Endodermal cell (in vitro differentiated cells): Measurements from ENCODE around the gene RASGRF2. TPM values are rescaled to one million over a fixed set of nuclear protein-coding genes. Genes with fewer than 3 reads are reported as not detected.

Experiments
- DNase-seq: peaks from one replicate; pipeline ENCODE4 v3.0.0-alpha.2; 2017
- H3K27ac ChIP-seq: 2 replicates; pipeline ENCODE4 v1.5.1; 2013; ENCODE audit warnings: mild to moderate bottlenecking, low read depth, low read length, moderate library complexity
- H3K27me3 ChIP-seq: 2 replicates; pipeline ENCODE4 v1.6.1; 2013; ENCODE audit warnings: mild to moderate bottlenecking, low read length, moderate library complexity; ENCODE audit not compliant: insufficient read depth, control insufficient read depth, poor library complexity, severe bottlenecking
- H3K36me3 ChIP-seq: 2 replicates; pipeline ENCODE4 v1.7.0; 2013; ENCODE audit warnings: mild to moderate bottlenecking, low read length, moderate library complexity; ENCODE audit not compliant: control insufficient read depth, insufficient read depth
- H3K4me1 ChIP-seq: one replicate; pipeline ENCODE4 v1.7.0; 2013; ENCODE audit warnings: low read length; ENCODE audit not compliant: control insufficient read depth, insufficient read depth
- H3K4me3 ChIP-seq: 2 replicates; pipeline ENCODE4 v1.5.1; 2013; ENCODE audit warnings: mild to moderate bottlenecking, low read length, moderate library complexity
- H3K9ac ChIP-seq: 2 replicates; pipeline ENCODE4 v1.6.1; 2013; ENCODE audit warnings: mild to moderate bottlenecking, low read length, moderate library complexity; ENCODE audit not compliant: poor library complexity, severe bottlenecking; ENCODE audit errors: extremely low read depth
- H3K9me3 ChIP-seq: 2 replicates; pipeline ENCODE4 v1.6.1; 2013; ENCODE audit warnings: mild to moderate bottlenecking, low read length, moderate library complexity; ENCODE audit not compliant: control insufficient read depth
- H3K27ac Mint-ChIP-seq: 2 replicates; pipeline ENCODE4 v1.8.0; 2020; ENCODE audit warnings: mixed read lengths
- H3K27me3 Mint-ChIP-seq: 2 replicates; pipeline ENCODE4 v1.8.0; 2021; ENCODE audit warnings: mild to moderate bottlenecking, mixed read lengths; ENCODE audit not compliant: insufficient read depth
- H3K36me3 Mint-ChIP-seq: 2 replicates; pipeline ENCODE4 v1.8.0; 2020; ENCODE audit warnings: low read depth, mixed read lengths
- H3K4me1 Mint-ChIP-seq: 2 replicates; pipeline ENCODE4 v1.8.0; 2020; ENCODE audit warnings: mixed read lengths
- H3K4me3 Mint-ChIP-seq: 2 replicates; pipeline ENCODE4 v1.8.0; 2020; ENCODE audit warnings: mild to moderate bottlenecking, moderate library complexity, mixed read lengths
- H3K9me3 Mint-ChIP-seq: 2 replicates; pipeline ENCODE4 v1.8.0; 2020; ENCODE audit warnings: mild to moderate bottlenecking, mixed read lengths
- WGBS, 2 experiments: methylation state at CpG; one replicate each; pipeline versions ENCODE4 v1.1.5 to v1.1.7; 2013; ENCODE audit warnings: missing lambda C conversion rate in 2 of 2, mixed read lengths in 1 of 2; ENCODE audit not compliant: insufficient coverage in 1 of 2, insufficient read length in 1 of 2; 5-methylcytosine and 5-hydroxymethylcytosine counted together
- total RNA-seq, 2 donors: library from RNA; stranded (reverse); fragmentation: NEBNext Ultra II Directional in 1 of 2; extraction: Animal tissue kit (Norgen Biotek cat#: 25700) in 1 of 2; gene quantifications; 2 replicates in 1 of 2; 3 replicates in 1 of 2; pipeline ENCODE4 v1.2.1, GENCODE V29; 2021
- TF ChIP-seq, protein P1 (sequence below): fragments of 200-600 bp; sonication (generic); conservative IDR thresholded peaks from 2 replicates; pipeline ENCODE4 v1.5.0; 2021; ENCODE audit warnings: antibody characterized with exemption, mild to moderate bottlenecking

Gene RASGRF2
- total RNA-seq, 2 donors from 2014 or later, result 0.64 to 14.4 TPM

DNA sequence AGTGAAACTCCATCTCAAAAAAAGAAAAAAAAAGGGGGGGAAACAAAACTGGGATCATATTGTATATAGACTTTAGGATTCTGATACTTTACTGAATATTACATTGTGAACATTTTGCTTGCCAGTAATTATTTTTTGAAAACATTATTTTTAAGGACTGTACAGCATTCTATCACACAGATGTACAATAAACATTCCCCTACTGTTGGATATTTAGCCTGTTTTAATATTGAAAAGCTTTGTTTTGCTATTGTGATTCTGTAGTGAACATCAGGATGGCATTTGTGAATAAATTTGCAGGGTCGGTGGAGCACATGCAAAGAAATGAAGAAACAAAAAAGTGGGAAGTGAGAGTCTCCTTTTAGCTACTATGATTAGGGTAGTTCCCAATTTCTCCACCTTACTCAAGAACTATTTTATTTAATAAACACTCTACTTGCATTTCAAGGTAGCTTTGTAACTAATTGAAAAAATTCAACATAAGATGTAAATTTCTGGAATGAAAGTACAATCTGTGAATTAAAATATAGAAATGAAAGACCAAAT lies 18.7 kb downstream of the RASGRF2 start:
- TF ChIP-seq, protein P1, sequence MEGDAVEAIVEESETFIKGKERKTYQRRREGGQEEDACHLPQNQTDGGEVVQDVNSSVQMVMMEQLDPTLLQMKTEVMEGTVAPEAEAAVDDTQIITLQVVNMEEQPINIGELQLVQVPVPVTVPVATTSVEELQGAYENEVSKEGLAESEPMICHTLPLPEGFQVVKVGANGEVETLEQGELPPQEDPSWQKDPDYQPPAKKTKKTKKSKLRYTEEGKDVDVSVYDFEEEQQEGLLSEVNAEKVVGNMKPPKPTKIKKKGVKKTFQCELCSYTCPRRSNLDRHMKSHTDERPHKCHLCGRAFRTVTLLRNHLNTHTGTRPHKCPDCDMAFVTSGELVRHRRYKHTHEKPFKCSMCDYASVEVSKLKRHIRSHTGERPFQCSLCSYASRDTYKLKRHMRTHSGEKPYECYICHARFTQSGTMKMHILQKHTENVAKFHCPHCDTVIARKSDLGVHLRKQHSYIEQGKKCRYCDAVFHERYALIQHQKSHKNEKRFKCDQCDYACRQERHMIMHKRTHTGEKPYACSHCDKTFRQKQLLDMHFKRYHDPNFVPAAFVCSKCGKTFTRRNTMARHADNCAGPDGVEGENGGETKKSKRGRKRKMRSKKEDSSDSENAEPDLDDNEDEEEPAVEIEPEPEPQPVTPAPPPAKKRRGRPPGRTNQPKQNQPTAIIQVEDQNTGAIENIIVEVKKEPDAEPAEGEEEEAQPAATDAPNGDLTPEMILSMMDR, result no peak
- Histone ChIP-seq H3K27me3 (no peaks in the 10 kb centered on the region), H3K4me1 (no peaks in the 10 kb centered on the region), H3K36me3 (no peaks in the 10 kb centered on the region), H3K9ac (no peak overlapping the region), H3K4me3 (no peak overlapping the region), H3K9me3 (no peaks in the 10 kb centered on the region), H3K27ac (no peak overlapping the region)
- whole genome bisulfite sequencing, 2 experiments, result 83% methylated on average over 1 of the region's 1 CpG; no CpG with 5 or more reads in 1 of the 2 experiments
- Mint-ChIP-seq H3K4me1 (no peaks in the 10 kb centered on the region), H3K27ac (no peak overlapping the region), H3K9me3 (no peaks in the 10 kb centered on the region), H3K36me3 (no peaks in the 10 kb centered on the region), H3K4me3 (no peak overlapping the region), H3K27me3 (no peaks in the 10 kb centered on the region)
- no peak for DNase-seq

DNA sequence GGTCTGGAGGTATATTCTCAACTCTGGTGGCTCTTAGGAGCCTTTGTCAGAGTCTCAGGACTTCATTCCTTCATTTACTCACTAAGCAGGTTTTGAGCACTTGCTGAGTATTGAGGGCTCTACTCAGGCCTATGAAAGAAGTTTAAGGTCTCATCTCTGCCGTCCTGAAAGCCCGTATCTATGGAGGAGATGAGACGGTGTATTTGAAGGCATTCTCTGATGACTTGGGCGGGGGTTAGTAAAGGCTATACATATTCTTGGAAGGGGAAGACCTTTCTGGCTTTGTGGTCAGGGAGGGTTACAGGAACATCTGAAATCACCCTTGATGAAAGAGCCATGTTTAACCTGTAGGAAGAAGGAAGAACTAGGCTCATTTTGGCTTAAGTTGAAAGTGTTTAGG lies 21.9 kb downstream of the RASGRF2 start:
- Mint-ChIP-seq H3K27ac (no peak overlapping the region), H3K27me3 (no peaks in the 10 kb centered on the region), H3K9me3 (no peaks in the 10 kb centered on the region), H3K4me3 (no peak overlapping the region), H3K36me3 (no peaks in the 10 kb centered on the region), H3K4me1 (peaks cover 8% of the 10 kb centered on the region)
- no peak overlapping the region for H3K4me3 ChIP-seq
- TF ChIP-seq, protein P1, result no peak
- no peak for DNase-seq
- no peaks in the 10 kb centered on the region for H3K27me3 ChIP-seq
- H3K4me1 ChIP-seq, result no peaks in the 10 kb centered on the region
- 42 to 50% methylated on average over 4 of the region's 4 CpGs for WGBS, 2 experiments
- no peaks in the 10 kb centered on the region for H3K36me3 ChIP-seq
- no peak overlapping the region for H3K27ac ChIP-seq
- no peaks in the 10 kb centered on the region for H3K9me3 ChIP-seq
- H3K9ac ChIP-seq, result no peak overlapping the region

DNA sequence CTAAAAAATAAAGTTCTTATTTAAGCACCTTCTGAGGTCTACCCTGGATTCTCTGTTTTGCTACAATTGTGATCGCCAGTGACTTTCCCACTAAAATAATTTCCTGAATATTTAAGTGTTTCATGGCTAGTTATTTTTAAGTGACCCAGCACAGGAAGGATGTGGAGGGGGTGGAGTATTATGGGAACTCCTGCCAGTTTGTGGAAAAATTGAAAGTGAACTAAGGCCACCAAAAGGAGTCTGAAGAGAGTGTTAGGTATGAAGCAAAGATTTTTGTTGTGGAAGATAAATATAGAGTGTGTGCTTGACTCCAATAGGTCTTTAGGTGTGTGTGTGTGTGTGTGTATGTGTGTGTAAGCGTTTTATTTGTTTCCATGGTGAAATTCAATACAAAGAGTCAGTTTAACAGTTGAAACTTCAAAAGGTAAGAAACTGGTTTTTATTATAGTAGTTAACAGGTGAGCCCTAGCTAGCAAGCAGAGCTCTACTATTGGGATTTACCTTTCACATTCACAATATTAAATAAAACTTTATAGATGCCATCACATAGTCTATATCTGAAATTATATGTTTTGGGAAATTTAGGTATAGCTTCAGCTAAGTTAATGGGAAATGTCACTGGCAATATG lies 25.6 kb downstream of the RASGRF2 start:
- H3K9me3 ChIP-seq, result no peaks in the 10 kb centered on the region
- no peak overlapping the region for H3K4me3 ChIP-seq
- no peaks in the 10 kb centered on the region for H3K4me1 ChIP-seq
- peaks cover 25% of the 10 kb centered on the region for H3K4me1 Mint-ChIP-seq
- H3K27me3 ChIP-seq, result no peaks in the 10 kb centered on the region
- H3K9ac ChIP-seq, result no peak overlapping the region
- no peaks in the 10 kb centered on the region for H3K36me3 ChIP-seq
- no peak overlapping the region for H3K27ac ChIP-seq
- no peak for DNase-seq
- no peaks in the 10 kb centered on the region for H3K9me3 Mint-ChIP-seq
- H3K36me3 Mint-ChIP-seq, result no peaks in the 10 kb centered on the region
- no peak overlapping the region for H3K27ac Mint-ChIP-seq
- TF ChIP-seq, protein P1, result no peak
- no peak overlapping the region for H3K4me3 Mint-ChIP-seq
- H3K27me3 Mint-ChIP-seq, result no peaks in the 10 kb centered on the region
- 71 to 93% methylated on average over 1 to 2 of the region's 2 CpGs for WGBS, 2 experiments
